HG02571 (cell line): ENCODE measurements around the gene RPL23.

Experiments used
- ATAC-seq: cut with Tn5 transposase; IDR thresholded peaks from one replicate; pipeline ENCODE4 v1.9.1; 2021; ENCODE audit warnings: mild to moderate bottlenecking, moderate library complexity; ENCODE audit not compliant: unreplicated experiment

The RPL23 gene

DNA sequence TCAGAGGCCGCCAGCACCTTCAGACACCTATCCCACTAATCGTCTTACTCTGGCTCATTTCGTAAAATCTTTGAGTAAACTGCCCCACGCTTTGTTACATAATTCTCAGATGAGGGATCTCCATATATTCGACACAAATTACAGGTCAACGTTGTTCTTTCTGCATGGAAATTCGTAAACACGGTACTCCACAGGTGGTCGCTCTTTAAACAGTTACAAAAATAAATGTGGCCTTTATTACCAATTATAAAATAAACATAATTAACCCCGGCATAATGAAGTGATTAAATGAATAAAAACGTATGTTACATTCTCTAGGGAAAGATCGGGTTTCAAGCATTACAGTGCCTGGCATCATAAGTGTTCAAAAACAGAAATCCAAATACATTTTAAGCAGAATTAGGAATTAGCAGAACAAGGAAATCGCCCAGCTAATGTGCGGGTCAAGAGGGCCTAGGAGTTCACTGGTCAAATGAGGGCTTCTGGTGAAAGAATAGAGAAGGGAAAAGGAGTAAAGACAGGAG, 53.2 kb downstream of the RPL23 start:
- ATAC-seq: no peak

DNA sequence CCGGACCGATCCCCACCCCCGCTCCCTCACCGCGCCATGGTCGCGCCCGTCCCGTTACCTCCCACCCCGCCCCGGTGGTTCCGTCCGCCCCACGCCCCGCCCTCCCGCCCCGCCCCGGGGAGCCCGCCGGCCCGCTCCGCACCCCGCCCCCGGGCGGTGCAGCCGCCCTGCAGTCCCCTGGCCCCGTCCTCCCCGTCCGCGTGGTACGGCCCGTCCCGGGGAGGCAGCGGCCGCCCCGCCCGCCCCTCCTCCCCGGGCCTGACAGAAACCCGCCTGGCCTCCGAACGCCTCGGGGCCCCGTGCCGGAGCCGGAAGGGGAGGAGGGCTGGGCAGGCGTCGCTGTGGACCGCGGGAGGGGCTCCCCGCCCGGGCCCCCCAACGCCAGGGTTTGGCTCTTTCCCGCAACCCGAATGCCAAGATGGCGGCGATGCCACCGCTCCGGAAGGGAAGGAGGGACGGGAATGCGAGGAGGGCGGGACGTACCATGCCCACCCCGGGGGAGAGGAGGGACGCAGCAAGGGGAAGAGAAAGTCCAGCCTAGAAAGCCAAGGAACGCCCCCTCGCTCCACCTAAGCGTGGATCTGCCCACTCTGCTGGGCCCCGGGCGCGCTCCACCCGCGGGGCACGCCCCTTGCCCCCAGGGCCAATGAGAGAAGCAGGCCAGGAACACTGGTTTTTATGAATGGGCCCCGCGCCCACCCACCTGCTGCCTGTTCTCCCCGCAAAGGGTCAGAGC, 53.9 kb downstream of the RPL23 start, which contains the start of gene PIP4K2B:
Gene PIP4K2B (minus strand): TSS at position 56 of the 736 bp plus-strand sequence. CDS start 132 bp downstream, outside the sequence.
- peak; percentile 80 for ATAC-seq

DNA sequence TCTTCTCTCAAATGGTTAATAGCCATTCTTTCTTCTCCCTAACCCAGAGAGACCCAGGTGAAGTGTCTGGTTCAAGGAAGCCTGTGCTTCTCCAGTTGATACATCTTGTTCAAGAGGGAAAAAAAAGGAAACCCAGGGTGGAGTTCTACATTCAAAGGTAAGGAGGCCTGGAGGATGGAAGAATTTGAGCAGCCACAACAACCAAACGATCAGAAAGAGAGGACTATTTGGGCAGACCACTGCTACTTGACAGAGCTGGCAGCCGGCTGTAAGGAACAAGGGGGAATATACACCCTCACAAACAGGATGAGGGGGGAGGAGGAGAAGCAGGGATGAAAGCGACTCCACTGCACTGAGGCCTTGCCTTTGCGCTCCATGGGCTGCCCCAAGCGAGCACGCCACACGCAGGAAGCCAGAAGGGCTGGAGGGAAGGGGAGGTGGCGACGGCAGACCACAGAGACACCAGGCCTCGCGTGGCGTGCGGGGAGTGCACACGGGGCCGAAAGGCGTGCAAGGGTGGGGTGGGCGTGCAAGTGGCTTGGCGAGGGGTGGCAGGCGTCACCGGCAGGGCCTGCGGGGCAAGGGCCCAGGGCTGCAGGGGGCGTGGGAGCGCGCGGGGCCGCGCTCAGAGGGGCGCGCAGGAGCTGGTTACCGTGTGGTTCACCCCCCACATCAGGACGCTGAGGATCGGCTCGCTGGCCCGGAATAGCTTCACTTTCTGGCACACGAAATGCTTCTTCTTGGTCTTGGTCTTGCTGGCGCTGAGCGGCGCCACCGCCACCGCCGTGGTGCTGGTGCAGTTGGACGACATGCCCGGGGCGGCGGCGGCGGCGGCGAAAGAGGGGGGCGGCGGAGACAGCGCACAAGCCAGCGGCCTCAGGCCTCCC, 54.7 kb downstream of the RPL23 start:
- ATAC-seq: peak; percentile 21
